ENCODE results near the gene GTF2H3.

Gene GTF2H3

DNA sequence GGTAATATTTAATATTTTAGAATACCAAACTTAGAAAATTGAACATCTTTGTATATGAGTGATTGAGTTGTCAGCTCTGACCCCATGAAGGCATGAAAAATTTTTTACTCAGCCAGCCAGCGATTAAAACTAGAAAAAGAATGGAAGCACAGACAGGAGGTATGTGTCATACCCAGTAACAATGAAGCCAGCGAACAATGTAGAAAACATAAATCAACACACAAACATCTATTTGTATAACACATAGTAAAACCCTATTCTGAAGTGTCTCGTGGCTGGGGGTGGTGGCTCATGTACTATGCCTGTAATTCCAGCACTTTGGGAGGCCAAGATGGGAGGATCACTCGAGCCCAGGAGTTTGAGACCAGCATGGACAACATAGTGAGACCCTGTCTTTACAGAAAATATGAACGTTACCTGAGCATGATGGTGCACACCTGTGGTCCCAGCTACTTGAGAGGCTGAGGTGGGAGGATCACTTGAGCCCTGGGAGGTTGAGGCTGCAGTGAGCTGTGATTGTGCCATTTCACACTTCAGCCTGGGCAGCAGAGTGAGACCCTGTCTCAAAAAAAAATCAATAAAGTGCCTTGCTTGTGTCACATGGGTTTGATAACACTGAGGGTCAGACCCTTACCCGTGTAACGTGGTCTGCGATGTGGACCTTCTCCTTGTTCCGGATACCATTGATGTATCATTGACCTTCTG is 43.1 kb downstream of the GTF2H3 start:
- no peak for TF ChIP-seq CTCF (IDR thresholded peaks at IDR 0.05; ENCODE audit: control insufficient read depth, insufficient read depth, low read depth, low read length, missing control alignments)
- no peak overlapping the region for H3K4me3 ChIP-seq (ENCODE audit: control insufficient read depth, low read depth, low read length)
- DNase-seq (ENCODE audit: low read depth), result no peak

DNA sequence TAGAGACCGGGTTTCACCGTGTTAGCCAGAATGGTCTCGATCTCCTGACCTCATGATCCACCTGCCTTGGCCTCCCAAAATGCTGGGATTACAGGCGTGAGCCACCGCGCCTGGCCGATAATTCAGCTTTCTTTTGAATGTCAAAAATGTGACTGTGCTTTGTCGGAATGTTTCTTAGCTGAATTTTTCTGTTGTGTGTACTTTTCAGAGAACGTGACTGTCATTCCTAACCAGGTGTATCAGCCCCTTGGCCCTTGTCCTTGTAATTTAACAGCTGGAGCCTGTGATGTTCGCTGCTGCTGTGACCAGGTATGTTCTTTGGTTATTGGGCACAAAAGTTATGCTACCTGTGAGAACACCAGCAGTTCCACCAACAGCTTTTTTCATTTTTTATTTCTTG is 45.4 kb downstream of the GTF2H3 start:
- no peak for TF ChIP-seq CTCF (IDR thresholded peaks at IDR 0.05; ENCODE audit: control insufficient read depth, insufficient read depth, low read depth, low read length, missing control alignments)
- H3K4me3 ChIP-seq (ENCODE audit: control insufficient read depth, low read depth, low read length), result no peak overlapping the region
- DNase-seq (ENCODE audit: low read depth), result no peak

- no peak overlapping the region for H3K4me3 ChIP-seq (ENCODE audit: control insufficient read depth, low read depth, low read length)
- no peak for TF ChIP-seq CTCF (IDR thresholded peaks at IDR 0.05; ENCODE audit: control insufficient read depth, insufficient read depth, low read depth, low read length, missing control alignments)
- no peak for DNase-seq (ENCODE audit: low read depth)
Observed at GRCh38 chr12:123681605-123682004, 48.0 kb downstream of the GTF2H3 start.

GRCh38 chr12:123683964-123684363 is 50.3 kb downstream of the GTF2H3 start:
- H3K4me3 ChIP-seq (ENCODE audit: control insufficient read depth, low read depth, low read length), result no peak overlapping the region
- TF ChIP-seq CTCF (IDR thresholded peaks at IDR 0.05; ENCODE audit: control insufficient read depth, insufficient read depth, low read depth, low read length, missing control alignments), result no peak
- no peak for DNase-seq (ENCODE audit: low read depth)

DNA sequence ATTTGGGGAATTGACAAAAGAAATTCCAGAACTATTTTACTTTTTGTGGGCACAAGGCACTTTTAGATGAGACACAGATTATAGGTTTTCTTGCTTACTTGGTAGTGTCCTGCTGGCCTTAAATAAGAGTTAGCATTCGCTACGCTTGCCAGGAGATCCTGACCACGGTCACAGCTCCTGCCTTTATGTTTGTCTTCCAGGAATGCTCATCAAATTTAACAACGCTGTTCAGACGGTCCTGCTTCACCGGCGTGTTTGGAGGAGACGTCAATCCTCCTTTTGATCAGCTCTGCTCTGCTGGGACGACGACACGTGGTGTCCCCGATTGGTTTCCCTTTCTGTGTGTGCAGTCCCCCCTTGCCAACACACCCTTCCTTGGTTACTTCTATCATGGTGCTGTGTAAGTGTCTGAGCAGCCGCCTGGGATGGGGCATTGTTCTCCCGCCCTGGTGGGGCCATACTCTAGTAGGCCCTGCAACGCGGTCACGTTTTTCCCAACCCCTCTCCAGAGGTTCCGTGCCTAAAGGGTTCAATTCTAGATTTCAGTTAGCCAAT is 53.1 kb downstream of the GTF2H3 start:
- TF ChIP-seq CTCF (IDR thresholded peaks at IDR 0.05; ENCODE audit: control insufficient read depth, insufficient read depth, low read depth, low read length, missing control alignments), result no peak
- no peak overlapping the region for H3K4me3 ChIP-seq (ENCODE audit: control insufficient read depth, low read depth, low read length)
- no peak for DNase-seq (ENCODE audit: low read depth)

- DNase-seq (ENCODE audit: low read depth), result no peak
- no peak overlapping the region for H3K4me3 ChIP-seq (ENCODE audit: control insufficient read depth, low read depth, low read length)
- no peak for TF ChIP-seq CTCF (IDR thresholded peaks at IDR 0.05; ENCODE audit: control insufficient read depth, insufficient read depth, low read depth, low read length, missing control alignments)
Observed at GRCh38 chr12:123690191-123690840, 56.7 kb downstream of the GTF2H3 start.

All from AG09309 (cell line).